ENCODE measurements around the gene ERCC6.

DNA sequence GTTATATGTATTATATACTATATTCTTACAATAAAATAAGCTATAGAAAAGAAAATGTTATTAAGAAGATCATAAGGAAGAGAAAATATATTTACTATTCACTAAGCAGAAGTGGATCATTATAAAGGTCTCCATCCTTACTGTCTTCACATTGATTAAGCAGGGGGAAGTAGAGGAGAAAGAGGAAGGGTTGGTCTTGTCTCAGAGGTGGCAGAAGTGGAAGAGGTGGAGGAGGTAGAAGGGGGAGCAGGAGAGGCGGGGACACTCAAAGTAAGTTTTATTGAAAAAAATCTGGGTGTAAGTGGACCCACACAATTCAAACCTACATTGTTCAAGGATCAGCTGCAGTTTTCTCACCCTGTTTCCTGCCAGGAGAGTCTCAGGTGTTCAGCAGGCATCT is 28.9 kb upstream of the ERCC6 start:
- TF ChIP-seq CTCF (IDR thresholded peaks at IDR 0.05 in 2 of 3, conservative IDR thresholded peaks at IDR 0.05 in 1 of 3; ENCODE audit: control insufficient read depth in 2 of 3, extremely low read depth in 1 of 3, insufficient read depth in 1 of 3, low read depth in 3 of 3, low read length in 3 of 3) (no peak), BCL3 (IDR thresholded peaks at IDR 0.05; ENCODE audit: borderline replicate concordance, insufficient read depth, low read depth, low read length, poor library complexity, severe bottlenecking) (no peak), NFIC (IDR thresholded peaks at IDR 0.05; ENCODE audit: low read depth, low read length) (no peak), POLR2A (IDR thresholded peaks at IDR 0.05; ENCODE audit: low read depth, low read length) (no peak), BCL11A (IDR thresholded peaks at IDR 0.05; ENCODE audit: low read depth, low read length) (no peak), ZNF24 (IDR thresholded peaks at IDR 0.05) (no peak)

Measured in GM12878 (cell line).